Spleen (tissue), 7 donors: ENCODE measurements around the gene GGCX.

ENCODE experiments used
- POLR2A ChIP-seq, 3 donors: fragments of 450-650 bp; IDR thresholded peaks; one replicate each; pipeline ENCODE4 v1.5.1; 2017; ENCODE audit warnings: antibody characterized with exemption in 3 of 3, mild to moderate bottlenecking in 1 of 3
- POLR2AphosphoS5 ChIP-seq, 3 donors: sonication (generic); formaldehyde crosslinking; IDR thresholded peaks; one replicate each; pipeline ENCODE4 v1.5.1; 2017; ENCODE audit warnings: antibody characterized with exemption in 3 of 3
- TF ChIP-seq, protein P1 (sequence below), 11 experiments: fragments of 200-600 bp in 7 of 11; fragments of 450-650 bp in 4 of 11; sonication (generic) in 4 of 11; IDR thresholded peaks in 8 of 11; conservative IDR thresholded peaks in 3 of 11; 1 replicate in 7 of 11; 2 replicates in 4 of 11; pipeline versions ENCODE4 v1.4.0 to v1.8.0; 2016 to 2021; ENCODE audit warnings: antibody characterized with exemption in 11 of 11, inconsistent platforms in 4 of 11, mild to moderate bottlenecking in 1 of 11
- donor health status: DM: no; HTN: no; CAD: no; lungs with moderate emphysema.
- donor health status: DM: no; HTN: no; CAD: no.
- donor health status: DM: no; HTN: no; CAD: no.

DNA sequence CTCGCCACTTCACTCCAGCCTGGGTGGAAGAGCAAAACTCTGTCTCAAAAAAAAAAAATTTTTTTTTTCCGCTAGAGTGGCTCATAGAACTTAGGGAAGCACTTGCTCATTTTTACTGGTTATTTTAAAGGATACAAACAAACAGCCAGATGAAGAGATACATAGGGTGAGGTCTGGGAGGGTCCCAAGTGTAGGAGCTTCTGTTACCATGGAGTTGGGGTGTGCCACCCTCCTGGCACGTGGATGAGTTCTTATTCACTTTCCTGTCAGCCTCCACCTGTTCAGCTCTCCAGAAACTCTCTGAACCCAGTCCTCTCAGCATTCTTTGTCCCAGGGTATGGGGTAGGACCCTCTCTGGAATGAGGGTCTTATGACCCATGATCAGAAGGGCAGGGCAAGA is 27.2 kb downstream of the GGCX start:
- TF ChIP-seq, protein P1, sequence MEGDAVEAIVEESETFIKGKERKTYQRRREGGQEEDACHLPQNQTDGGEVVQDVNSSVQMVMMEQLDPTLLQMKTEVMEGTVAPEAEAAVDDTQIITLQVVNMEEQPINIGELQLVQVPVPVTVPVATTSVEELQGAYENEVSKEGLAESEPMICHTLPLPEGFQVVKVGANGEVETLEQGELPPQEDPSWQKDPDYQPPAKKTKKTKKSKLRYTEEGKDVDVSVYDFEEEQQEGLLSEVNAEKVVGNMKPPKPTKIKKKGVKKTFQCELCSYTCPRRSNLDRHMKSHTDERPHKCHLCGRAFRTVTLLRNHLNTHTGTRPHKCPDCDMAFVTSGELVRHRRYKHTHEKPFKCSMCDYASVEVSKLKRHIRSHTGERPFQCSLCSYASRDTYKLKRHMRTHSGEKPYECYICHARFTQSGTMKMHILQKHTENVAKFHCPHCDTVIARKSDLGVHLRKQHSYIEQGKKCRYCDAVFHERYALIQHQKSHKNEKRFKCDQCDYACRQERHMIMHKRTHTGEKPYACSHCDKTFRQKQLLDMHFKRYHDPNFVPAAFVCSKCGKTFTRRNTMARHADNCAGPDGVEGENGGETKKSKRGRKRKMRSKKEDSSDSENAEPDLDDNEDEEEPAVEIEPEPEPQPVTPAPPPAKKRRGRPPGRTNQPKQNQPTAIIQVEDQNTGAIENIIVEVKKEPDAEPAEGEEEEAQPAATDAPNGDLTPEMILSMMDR (IDR thresholded peaks at IDR 0.05 in 8 of 11, conservative IDR thresholded peaks at IDR 0.05 in 3 of 11) = no peak
- TF ChIP-seq POLR2AphosphoS5 (IDR thresholded peaks at IDR 0.05) = no peak
- no peak for TF ChIP-seq POLR2A (IDR thresholded peaks at IDR 0.05)
